H1 (cell line): ENCODE measurements around the gene ME1. TPM values are rescaled to one million over a fixed set of nuclear protein-coding genes. Genes with fewer than 3 reads are reported as not detected.

Experiments used
- CTCF ChIA-PET: fragments of 300-600 bp; sonication (Branson Sonifier 250); formaldehyde crosslinking; loops from one replicate; lab custom pipeline; 2021; ENCODE audit not compliant: partially characterized antibody; lab: Charles Lee
- POLR2A ChIA-PET: fragments of 300-600 bp; sonication (Branson Sonifier 250); formaldehyde crosslinking; loops from one replicate; lab custom pipeline; 2021; ENCODE audit warnings: inconsistent platforms; ENCODE audit not compliant: partially characterized antibody; lab: Charles Lee
- DNase-seq, 2 experiments: peaks; one replicate each; pipeline versions ENCODE4 v3.0.0 to v3.0.0-alpha.2; 2010 to 2022; ENCODE audit warnings: low spot score in 2 of 2, low read depth in 1 of 2, mixed read lengths in 1 of 2
- FAIRE-seq: peaks from 2 replicates; lab custom pipeline; 2011; peaks lifted over from hg19 to GRCh38; lab: Jason Lieb, UNC
- H2AFZ ChIP-seq: 2 replicates; pipeline ENCODE4 v1.8.1; 2012; ENCODE audit warnings: low read length, inconsistent platforms
- H2AK5ac ChIP-seq: 2 replicates; pipeline ENCODE4 v1.6.1; 2013; ENCODE audit warnings: low read depth, low read length
- H2BK120ac ChIP-seq: replicated peaks from 2 replicates; pipeline ENCODE3; 2013; ENCODE audit warnings: low read depth, low read length, inconsistent platforms
- H2BK12ac ChIP-seq: 2 replicates; pipeline ENCODE4 v1.6.1; 2013; ENCODE audit warnings: low read depth, low read length
- H2BK15ac ChIP-seq: 2 replicates; pipeline ENCODE4 v1.6.1; 2013; ENCODE audit warnings: low read length
- H2BK20ac ChIP-seq: 2 replicates; pipeline ENCODE4 v1.6.1; 2013; ENCODE audit warnings: low read length
- H2BK5ac ChIP-seq: 2 replicates; pipeline ENCODE4 v1.6.1; 2013; ENCODE audit warnings: low read depth, low read length
- H3K14ac ChIP-seq: 2 replicates; pipeline ENCODE4 v1.6.1; 2013; ENCODE audit warnings: inconsistent platforms; ENCODE audit not compliant: insufficient read length
- H3K18ac ChIP-seq: 2 replicates; pipeline ENCODE4 v1.6.1; 2013; ENCODE audit warnings: low read length; ENCODE audit errors: extremely low read depth
- H3K23ac ChIP-seq: 2 replicates; pipeline ENCODE4 v1.6.1; 2013; ENCODE audit warnings: inconsistent platforms; ENCODE audit not compliant: insufficient read length
- H3K23me2 ChIP-seq: 2 replicates; pipeline ENCODE4 v1.6.1; 2013; ENCODE audit warnings: low read depth, low read length
- H3K27ac ChIP-seq: 2 replicates; pipeline ENCODE4 v1.6.1; 2011; ENCODE audit warnings: low read depth, low read length, inconsistent platforms
- H3K27me3 ChIP-seq, 4 experiments: replicated peaks in 1 of 4; 1 replicate in 1 of 4; 2 replicates in 3 of 4; pipeline versions ENCODE4 v1.6.1 to v1.8.1; 2011 to 2013; ENCODE audit warnings: low read length in 3 of 4, mild to moderate bottlenecking in 3 of 4, inconsistent platforms in 2 of 4, mixed read lengths in 2 of 4, moderate library complexity in 1 of 4; ENCODE audit not compliant: control insufficient read depth in 3 of 4, insufficient read depth in 3 of 4; ENCODE audit errors: extremely low read depth in 1 of 4
- H3K36me3 ChIP-seq, 4 experiments: 2 replicates each; pipeline versions ENCODE4 v1.6.1 to v1.8.1; 2011 to 2013; ENCODE audit warnings: mild to moderate bottlenecking in 4 of 4, low read length in 3 of 4, moderate library complexity in 2 of 4, control low read depth in 1 of 4, inconsistent platforms in 1 of 4; ENCODE audit not compliant: insufficient read depth in 4 of 4, control insufficient read depth in 2 of 4
- H3K4ac ChIP-seq: replicated peaks from 2 replicates; pipeline ENCODE3; 2013; ENCODE audit warnings: low read length, low read depth, mixed read lengths, inconsistent platforms; ENCODE audit not compliant: insufficient read length
- H3K4me1 ChIP-seq, 4 experiments: replicated peaks in 1 of 4; 1 replicate in 1 of 4; 2 replicates in 3 of 4; pipeline versions ENCODE4 v1.6.1 to v1.8.1; 2011 to 2013; ENCODE audit warnings: low read length in 3 of 4, inconsistent platforms in 2 of 4, mixed read lengths in 1 of 4; ENCODE audit not compliant: insufficient read depth in 4 of 4, control insufficient read depth in 3 of 4
- H3K4me2 ChIP-seq, 2 experiments: 2 replicates each; pipeline versions ENCODE4 v1.6.1 to v1.8.1; 2011 to 2013; ENCODE audit warnings: low read depth in 2 of 2, low read length in 2 of 2, control low read depth in 1 of 2, inconsistent platforms in 1 of 2, mild to moderate bottlenecking in 1 of 2; ENCODE audit not compliant: insufficient read depth in 1 of 2
- H3K4me3 ChIP-seq, 4 experiments: fragments of 200-600, 300-600 bp in 1 of 4; sonication (generic), shearing (Covaris generic), sonication (Bioruptor Twin) in 1 of 4; 2 replicates each; pipeline versions ENCODE4 v1.5.1 to v1.8.1; 2011 to 2016; ENCODE audit warnings: low read length in 4 of 4, low read depth in 3 of 4, control low read depth in 2 of 4, inconsistent platforms in 2 of 4, mild to moderate bottlenecking in 2 of 4, mixed read lengths in 1 of 4, moderate library complexity in 1 of 4; ENCODE audit not compliant: insufficient read depth in 2 of 4; ENCODE audit errors: extremely low read depth in 1 of 4
- H3K56ac ChIP-seq: replicated peaks from 2 replicates; pipeline ENCODE3; 2013; ENCODE audit warnings: low read depth, mild to moderate bottlenecking, mixed read lengths, low read length, inconsistent platforms; ENCODE audit not compliant: insufficient read length
- H3K79me1 ChIP-seq: 2 replicates; pipeline ENCODE4 v1.6.1; 2013; ENCODE audit warnings: low read depth, low read length, control low read depth
- H3K79me2 ChIP-seq, 2 experiments: 2 replicates each; pipeline versions ENCODE4 v1.6.1 to v1.8.1; 2012 to 2013; ENCODE audit warnings: low read length in 2 of 2, mild to moderate bottlenecking in 2 of 2, inconsistent platforms in 1 of 2; ENCODE audit not compliant: insufficient read depth in 2 of 2, control insufficient read depth in 1 of 2
- H3K9ac ChIP-seq, 4 experiments: replicated peaks in 1 of 4; 1 replicate in 1 of 4; 2 replicates in 3 of 4; pipeline versions ENCODE4 v1.6.1 to v1.8.1; 2011 to 2013; ENCODE audit warnings: low read depth in 3 of 4, low read length in 3 of 4, control low read depth in 2 of 4, mild to moderate bottlenecking in 2 of 4, moderate library complexity in 2 of 4, inconsistent platforms in 1 of 4; ENCODE audit errors: extremely low read depth in 1 of 4
- H3K9me3 ChIP-seq, 2 experiments: 2 replicates each; pipeline versions ENCODE4 v1.6.1 to v1.8.1; 2012 to 2013; ENCODE audit warnings: mild to moderate bottlenecking in 2 of 2, moderate library complexity in 2 of 2, control low read depth in 1 of 2, inconsistent platforms in 1 of 2, low read depth in 1 of 2, low read length in 1 of 2, mixed read lengths in 1 of 2; ENCODE audit not compliant: insufficient read depth in 2 of 2
- H4K20me1 ChIP-seq, 2 experiments: replicated peaks in 1 of 2; 2 replicates each; pipeline versions ENCODE3 to v1.8.1; 2011 to 2013; ENCODE audit warnings: inconsistent platforms in 2 of 2, low read length in 2 of 2, mild to moderate bottlenecking in 1 of 2; ENCODE audit not compliant: insufficient read depth in 2 of 2, control insufficient read depth in 1 of 2
- H4K5ac ChIP-seq: 2 replicates; pipeline ENCODE4 v1.6.1; 2013; ENCODE audit warnings: low read length, low read depth, mixed read lengths, inconsistent platforms; ENCODE audit not compliant: insufficient read length
- H4K8ac ChIP-seq: 2 replicates; pipeline ENCODE4 v1.8.0; 2013; ENCODE audit warnings: mild to moderate bottlenecking, moderate library complexity, low read length, inconsistent platforms; ENCODE audit not compliant: insufficient read depth; ENCODE audit errors: extremely low read depth
- H4K91ac ChIP-seq: replicated peaks from 2 replicates; pipeline ENCODE3; 2013; ENCODE audit warnings: low read length, mixed read lengths, inconsistent platforms; ENCODE audit not compliant: insufficient read length
- CTCF ChIP-seq, 3 experiments: IDR thresholded peaks; 1 replicate in 2 of 3; 2 replicates in 1 of 3; pipeline versions ENCODE4 v1.5.1 to v1.6.1; 2011; ENCODE audit warnings: low read length in 3 of 3, mild to moderate bottlenecking in 3 of 3, inconsistent platforms in 2 of 3, low read depth in 1 of 3, moderate library complexity in 1 of 3; ENCODE audit not compliant: insufficient read depth in 1 of 3; ENCODE audit errors: control extremely low read depth in 1 of 3
- MAX ChIP-seq: IDR thresholded peaks from 2 replicates; pipeline ENCODE4 v1.6.1; 2012; ENCODE audit warnings: inconsistent platforms
- RAD21 ChIP-seq, 2 experiments: IDR thresholded peaks in 1 of 2; conservative IDR thresholded peaks in 1 of 2; 2 replicates each; pipeline ENCODE4 v1.6.1; 2011; ENCODE audit warnings: low read depth in 2 of 2, low read length in 2 of 2, improper control_type of control experiment in 1 of 2, inconsistent platforms in 1 of 2, mild to moderate bottlenecking in 1 of 2, moderate library complexity in 1 of 2
- TEAD4 ChIP-seq: IDR thresholded peaks from 2 replicates; pipeline ENCODE4 v1.6.1; 2012; ENCODE audit warnings: low read depth, low read length, inconsistent platforms, mixed read lengths
- WGBS, 2 experiments: shearing (Covaris generic) in 1 of 2; methylation state at CpG; one replicate each; pipeline versions ENCODE4 v1.1.6 to v1.1.7; 2013 to 2015; ENCODE audit warnings: low lambda C conversion rate in 2 of 2, mixed read lengths in 2 of 2, inconsistent platforms in 1 of 2, low coverage in 1 of 2, missing lambda C conversion rate in 1 of 2; ENCODE audit not compliant: insufficient replicate concordance in 2 of 2, insufficient coverage in 1 of 2, insufficient read length in 1 of 2; ENCODE audit errors: extremely low coverage in 1 of 2, missing lambda C conversion rate in 1 of 2; 5-methylcytosine and 5-hydroxymethylcytosine counted together
- polyA plus RNA-seq, 7 experiments: library from polyadenylated mRNA; depleted of rRNA in 3 of 7; stranded (reverse) in 5 of 7; unstranded in 2 of 7; fragments of >200 nt in 5 of 7; fragments of 200-250 nt in 2 of 7; gene quantifications; 1 replicate in 5 of 7; 2 replicates in 1 of 7; 4 replicates in 1 of 7; pipeline versions ENCODE4 v1.2.1 to v1.2.3, GENCODE V29; 2011 to 2013; ENCODE audit warnings: missing spikeins in 2 of 7, mixed read lengths in 2 of 7
- total RNA-seq: library from RNA; stranded (reverse); fragmentation: NEBNext Ultra II Directional; extraction: Animal tissue kit (Norgen Biotek cat#: 25700); gene quantifications from 2 replicates; pipeline ENCODE4 v1.2.1, GENCODE V29; 2021

The ME1 gene
- total and polyA plus RNA-seq, 2 of the 8 experiments (the other 6 are each of a cell fraction or from before 2014, with no cell fraction given) = 1.3 to 3.9 TPM

- H4K5ac ChIP-seq = no peak overlapping the region
- H3K27ac ChIP-seq = no peak overlapping the region
- no peak overlapping the region for H3K9ac ChIP-seq
- no peak overlapping the region for H3K4me2 ChIP-seq
- H3K23me2 ChIP-seq = no peaks in the 10 kb centered on the region
- 69 to 100% methylated on average over 1 to 7 of the region's 7 CpGs for WGBS, 2 experiments
- H3K79me1 ChIP-seq = no peaks in the 10 kb centered on the region
- no peak overlapping the region for H2AK5ac ChIP-seq
- no peak overlapping the region for H4K91ac ChIP-seq
- H3K4me3 ChIP-seq = no peak overlapping the region
- H2AFZ ChIP-seq = no peak overlapping the region
- no peak overlapping the region for H3K14ac ChIP-seq
- no peaks in the 10 kb centered on the region for H3K36me3 ChIP-seq
- ChIA-PET CTCF (interaction anchor here (0.5 to 11.7 kb wide), 23 partner anchors 8 to 400 kb away, joined by 3 to 310 read pairs (median 4); partner anchors contain the start of genes DOP1A, PGM3, PRSS35 and RWDD2A), POLR2A (no interaction called here)
- FAIRE-seq = peak; percentile 93
- no peak overlapping the region for H3K23ac ChIP-seq
- no peaks in the 10 kb centered on the region for H4K20me1 ChIP-seq
- no peak overlapping the region for H3K4ac ChIP-seq
- no peak overlapping the region for H2BK15ac ChIP-seq
- no peak overlapping the region for H2BK20ac ChIP-seq
- no peaks in the 10 kb centered on the region for H3K4me1 ChIP-seq
- no peak overlapping the region for H3K18ac ChIP-seq
- no peaks in the 10 kb centered on the region for H3K9me3 ChIP-seq
- peak; percentile 69 for TF ChIP-seq TEAD4
- TF ChIP-seq CTCF (IDR thresholded peaks at IDR 0.05; ENCODE audit: control extremely low read depth in 1 of 3, insufficient read depth in 1 of 3, low read depth in 1 of 3, low read length in 3 of 3) = peak; percentile 55 to 83 (median 80)
- TF ChIP-seq RAD21 (IDR thresholded peaks at IDR 0.05 in 1 of 2, conservative IDR thresholded peaks at IDR 0.05 in 1 of 2; ENCODE audit: low read depth in 2 of 2, low read length in 2 of 2) = peak; percentile 78 to 88
- no peak for TF ChIP-seq MAX
- TF ChIP-seq, all 59 proteins: peak for 3
- Histone ChIP-seq H3K79me2 (no peaks in the 10 kb centered on the region), H2BK12ac (no peak overlapping the region), H4K8ac (no peak overlapping the region), H2BK120ac (no peak overlapping the region), H3K56ac (no peak overlapping the region), H2BK5ac (no peak overlapping the region), H3K27me3 (no peaks in the 10 kb centered on the region)
- DNase-seq = no peak
Observed at GRCh38 chr6:83215131-83216047, 215.5 kb downstream of the ME1 start.
